Measurements from ENCODE around the gene KCNIP4.

- no peak for TF ChIP-seq CTCF (IDR thresholded peaks at IDR 0.05)
- TF ChIP-seq POLR2A (IDR thresholded peaks at IDR 0.05), result no peak
- no peak for TF ChIP-seq EP300 (IDR thresholded peaks at IDR 0.05)
These were observed 812.4 kb downstream of the KCNIP4 start for GRCh38 chr4:21136051-21136630.

Measured in tibial nerve (tissue), 4 donors.